ENCODE data around the gene LHX8. TPM values are rescaled to one million over a fixed set of nuclear protein-coding genes. Genes with fewer than 3 reads are reported as not detected.
A peak's percentile ranks its signal among the peaks of the same experiment; 100 is the strongest.

LHX8 gene
- total RNA-seq, 1 donor, result not detected

DNA sequence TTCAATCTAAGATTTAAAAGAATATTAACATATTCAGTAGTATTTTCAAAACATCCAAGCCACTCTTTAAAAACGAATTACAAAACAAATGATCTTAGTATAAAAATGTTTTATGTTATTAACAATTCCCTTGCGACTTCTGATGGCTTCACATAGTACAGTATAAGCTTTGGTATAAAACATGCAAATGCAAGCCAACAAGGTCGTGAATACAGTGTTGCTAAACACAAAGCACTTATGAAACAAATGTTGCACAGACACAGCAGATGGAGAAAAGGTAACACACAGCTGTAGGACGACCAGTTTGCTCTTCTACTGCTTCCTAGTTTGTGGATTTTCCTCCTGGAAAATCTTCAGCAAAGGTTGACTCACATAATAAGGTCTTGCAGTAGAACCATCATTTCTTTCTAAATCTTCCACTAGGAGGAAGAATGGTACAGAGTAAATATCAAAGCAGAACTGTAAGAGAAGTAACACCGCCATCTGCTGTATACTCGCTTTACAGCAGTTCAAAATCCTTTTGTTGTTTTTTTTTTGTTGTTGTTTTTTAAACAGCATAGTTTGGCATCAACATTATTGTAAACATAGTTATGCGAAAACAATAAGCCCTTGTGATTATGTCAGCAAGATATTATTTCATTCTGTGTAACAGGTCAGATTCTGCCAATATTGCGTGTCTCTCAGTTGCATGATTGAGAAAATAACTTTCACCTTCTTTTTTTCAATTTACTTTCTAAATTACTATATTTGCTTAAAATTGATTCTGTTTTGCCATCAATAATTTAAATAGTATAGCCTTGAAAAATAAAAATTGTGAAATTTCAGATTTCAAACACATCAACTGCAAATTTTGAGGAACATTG lies 69.5 kb downstream of the LHX8 start:
- Histone ChIP-seq H4K20me1 (ENCODE audit: insufficient read depth, low read length) (no peaks in the 10 kb centered on the region), H2AFZ (ENCODE audit: low read length) (no peak overlapping the region), H3K9me3 (ENCODE audit: low read depth, low read length) (no peaks in the 10 kb centered on the region), H3K79me2 (ENCODE audit: insufficient read depth, low read length) (no peaks in the 10 kb centered on the region), H3K4me2 (ENCODE audit: insufficient read depth, low read length) (no peak overlapping the region), H3K4me1 (ENCODE audit: insufficient read depth, low read length) (no peaks in the 10 kb centered on the region), H3K4me3 (ENCODE audit: insufficient read depth, low read length) (no peak overlapping the region), H3K27me3 (ENCODE audit: insufficient read depth, low read length) (no peaks in the 10 kb centered on the region), H3K27ac (ENCODE audit: low read depth, low read length) (no peak overlapping the region), H3K36me3 (ENCODE audit: insufficient read depth, low read length) (no peaks in the 10 kb centered on the region)
- TF ChIP-seq, protein P1, sequence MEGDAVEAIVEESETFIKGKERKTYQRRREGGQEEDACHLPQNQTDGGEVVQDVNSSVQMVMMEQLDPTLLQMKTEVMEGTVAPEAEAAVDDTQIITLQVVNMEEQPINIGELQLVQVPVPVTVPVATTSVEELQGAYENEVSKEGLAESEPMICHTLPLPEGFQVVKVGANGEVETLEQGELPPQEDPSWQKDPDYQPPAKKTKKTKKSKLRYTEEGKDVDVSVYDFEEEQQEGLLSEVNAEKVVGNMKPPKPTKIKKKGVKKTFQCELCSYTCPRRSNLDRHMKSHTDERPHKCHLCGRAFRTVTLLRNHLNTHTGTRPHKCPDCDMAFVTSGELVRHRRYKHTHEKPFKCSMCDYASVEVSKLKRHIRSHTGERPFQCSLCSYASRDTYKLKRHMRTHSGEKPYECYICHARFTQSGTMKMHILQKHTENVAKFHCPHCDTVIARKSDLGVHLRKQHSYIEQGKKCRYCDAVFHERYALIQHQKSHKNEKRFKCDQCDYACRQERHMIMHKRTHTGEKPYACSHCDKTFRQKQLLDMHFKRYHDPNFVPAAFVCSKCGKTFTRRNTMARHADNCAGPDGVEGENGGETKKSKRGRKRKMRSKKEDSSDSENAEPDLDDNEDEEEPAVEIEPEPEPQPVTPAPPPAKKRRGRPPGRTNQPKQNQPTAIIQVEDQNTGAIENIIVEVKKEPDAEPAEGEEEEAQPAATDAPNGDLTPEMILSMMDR (IDR thresholded peaks at IDR 0.05; ENCODE audit: extremely low read depth, low read depth, low read length), result peak; percentile 68
- DNase-seq (ENCODE audit: insufficient read length, low spot score, missing footprints), result peak; percentile 58

DNA sequence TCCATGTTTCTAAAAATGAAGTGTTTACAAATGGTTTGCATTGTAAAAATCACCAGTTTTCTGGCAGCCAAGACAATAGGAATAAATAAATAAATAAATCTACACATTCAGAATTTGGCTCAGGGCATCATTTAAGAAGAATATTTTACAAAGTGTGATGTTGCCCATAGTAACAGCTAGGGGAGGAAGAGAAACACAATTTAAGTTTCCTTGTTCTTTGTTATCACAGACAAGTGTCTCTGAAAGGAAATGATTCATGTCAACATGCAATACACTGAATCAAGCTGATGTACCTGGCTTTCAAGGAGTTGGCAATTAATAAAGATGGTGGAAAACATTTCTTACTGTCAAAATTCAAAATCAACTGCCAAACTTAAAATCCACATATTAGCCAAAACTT lies 74.7 kb downstream of the LHX8 start:
- Histone ChIP-seq H3K4me3 (ENCODE audit: insufficient read depth, low read length) (no peak overlapping the region), H3K27ac (ENCODE audit: low read depth, low read length) (no peak overlapping the region), H3K27me3 (ENCODE audit: insufficient read depth, low read length) (no peaks in the 10 kb centered on the region), H3K79me2 (ENCODE audit: insufficient read depth, low read length) (no peaks in the 10 kb centered on the region), H3K4me1 (ENCODE audit: insufficient read depth, low read length) (no peaks in the 10 kb centered on the region), H3K9me3 (ENCODE audit: low read depth, low read length) (no peaks in the 10 kb centered on the region), H3K4me2 (ENCODE audit: insufficient read depth, low read length) (no peak overlapping the region), H4K20me1 (ENCODE audit: insufficient read depth, low read length) (no peaks in the 10 kb centered on the region), H3K36me3 (ENCODE audit: insufficient read depth, low read length) (no peaks in the 10 kb centered on the region), H2AFZ (ENCODE audit: low read length) (no peak overlapping the region)
- DNase-seq (ENCODE audit: insufficient read length, low spot score, missing footprints), result no peak
- TF ChIP-seq, protein P1 (IDR thresholded peaks at IDR 0.05; ENCODE audit: extremely low read depth, low read depth, low read length), result no peak

Small RNA genes within 50 kb of the gene (small RNA-seq; reads per million reads assigned to genes)
- gene RNU6-622P, result not detected
